SK-N-SH (cell line): Measurements from ENCODE around the gene NLRP7. TPM values are rescaled to one million over a fixed set of nuclear protein-coding genes. Genes with fewer than 3 reads are reported as not detected.
"Not testable (repeated sequence)": the region's sequence is repeated elsewhere in the genome, so short reads cannot be mapped to it uniquely, and the experiment has no call there.

ENCODE experiments used
- CTCF ChIA-PET: fragments of 300-600, 350-600 bp; formaldehyde crosslinking; extraction: SDS; loops from one replicate; lab custom pipeline; 2021; lab: Yijun Ruan, JAX
- POLR2A ChIA-PET: fragments of 350-600 bp; sonication (Branson Sonifier 250); formaldehyde crosslinking; extraction: SDS; loops from one replicate; lab custom pipeline; 2020; ENCODE audit warnings: antibody characterized with exemption, inconsistent platforms; lab: Yijun Ruan, JAX
- DNase-seq: peaks from one replicate; pipeline ENCODE4 v3.0.0; 2012
- H2AFZ ChIP-seq: fragments of 200-600 bp; sonication (generic); 2 replicates; pipeline ENCODE4 v1.8.1; 2016; ENCODE audit warnings: antibody characterized with exemption, mild to moderate bottlenecking, low read depth
- H3F3A ChIP-seq: fragments of 200-600 bp; sonication (generic); replicated peaks from 2 replicates; pipeline ENCODE3; 2016; ENCODE audit warnings: antibody characterized with exemption, mild to moderate bottlenecking; ENCODE audit not compliant: insufficient read depth
- H3K27ac ChIP-seq, 2 experiments: fragments of 200-500 bp in 1 of 2; fragments of 200-600 bp in 1 of 2; sonication (Bioruptor generic) in 1 of 2; sonication (generic), shearing (Covaris generic) in 1 of 2; 2 replicates each; pipeline versions ENCODE4 v1.5.1 to v1.6.1; 2014 to 2016; ENCODE audit warnings: low read depth in 2 of 2, inconsistent platforms in 1 of 2, low read length in 1 of 2, mild to moderate bottlenecking in 1 of 2, mixed read lengths in 1 of 2
- H3K27me3 ChIP-seq: fragments of 200-600 bp; sonication (generic), shearing (Covaris generic); 2 replicates; pipeline ENCODE4 v1.6.1; 2016; ENCODE audit warnings: mixed run types; ENCODE audit not compliant: insufficient read depth
- H3K36me3 ChIP-seq, 2 experiments: fragments of 200-500 bp in 1 of 2; fragments of 200-600 bp in 1 of 2; sonication (Bioruptor generic) in 1 of 2; sonication (generic) in 1 of 2; replicated peaks in 1 of 2; 2 replicates each; pipeline versions ENCODE3 to v1.5.1; 2014 to 2016; ENCODE audit warnings: low read length in 1 of 2, mild to moderate bottlenecking in 1 of 2; ENCODE audit not compliant: insufficient read depth in 2 of 2, control insufficient read depth in 1 of 2
- H3K4me1 ChIP-seq, 2 experiments: fragments of 200-500 bp in 1 of 2; fragments of 200-600 bp in 1 of 2; sonication (Bioruptor generic) in 1 of 2; sonication (generic), shearing (Covaris generic) in 1 of 2; 2 replicates each; pipeline versions ENCODE4 v1.5.1 to v1.6.1; 2014 to 2016; ENCODE audit warnings: low read depth in 1 of 2, low read length in 1 of 2, mixed run types in 1 of 2; ENCODE audit not compliant: insufficient read depth in 2 of 2, control insufficient read depth in 1 of 2
- H3K4me2 ChIP-seq: fragments of 200-600 bp; sonication (generic), shearing (Covaris generic); 2 replicates; pipeline ENCODE4 v1.6.1; 2017; ENCODE audit warnings: mixed run types
- H3K4me3 ChIP-seq, 2 experiments: fragments of 200-500 bp in 1 of 2; fragments of 200-600 bp in 1 of 2; sonication (Bioruptor generic) in 1 of 2; sonication (generic), shearing (Covaris generic) in 1 of 2; 2 replicates each; pipeline versions ENCODE4 v1.5.1 to v1.8.1; 2014 to 2016; ENCODE audit warnings: low read depth in 2 of 2, inconsistent platforms in 1 of 2, low read length in 1 of 2, mild to moderate bottlenecking in 1 of 2, mixed read lengths in 1 of 2, moderate library complexity in 1 of 2
- H3K79me2 ChIP-seq: fragments of 200-600 bp; sonication (generic); 2 replicates; pipeline ENCODE4 v1.8.1; 2017; ENCODE audit warnings: mild to moderate bottlenecking; ENCODE audit not compliant: insufficient read depth
- H3K9ac ChIP-seq: fragments of 200-600 bp; sonication (generic); 2 replicates; pipeline ENCODE4 v1.6.1; 2017; ENCODE audit warnings: mixed run types
- H3K9me2 ChIP-seq: fragments of 200-600 bp; sonication (generic); 2 replicates; pipeline ENCODE4 v1.6.1; 2017; ENCODE audit warnings: mixed run types
- H3K9me3 ChIP-seq: fragments of 200-600 bp; sonication (generic); 2 replicates; pipeline ENCODE4 v1.6.1; 2017; ENCODE audit warnings: mixed run types, mild to moderate bottlenecking, moderate library complexity
- H4K20me1 ChIP-seq: fragments of 200-600 bp; sonication (generic); 2 replicates; pipeline ENCODE4 v1.6.1; 2017; ENCODE audit warnings: mild to moderate bottlenecking, mixed run types; ENCODE audit not compliant: insufficient read depth
- ELF1 ChIP-seq: IDR thresholded peaks from 2 replicates; pipeline ENCODE4 v1.4.0; 2012
- FOXJ3 ChIP-seq: sonication (generic); formaldehyde crosslinking; IDR thresholded peaks from 2 replicates; pipeline ENCODE4 v1.5.1; 2020; ENCODE audit warnings: mild to moderate bottlenecking, missing genetic modification reagents
- JUND ChIP-seq: IDR thresholded peaks from 2 replicates; pipeline ENCODE4 v1.4.0; 2012
- NRF1 ChIP-seq: IDR thresholded peaks from 2 replicates; pipeline ENCODE4 v1.6.1; 2012; ENCODE audit warnings: low read depth, mild to moderate bottlenecking, low read length
- REST ChIP-seq: IDR thresholded peaks from 2 replicates; pipeline ENCODE4 v1.6.1; 2012; ENCODE audit warnings: mild to moderate bottlenecking, low read depth, low read length, moderate library complexity
- SMC3 ChIP-seq: IDR thresholded peaks from 2 replicates; pipeline ENCODE4 v1.6.1; 2012; ENCODE audit warnings: low read depth, low read length, improper control_type of control experiment
- TAF1 ChIP-seq: IDR thresholded peaks from 2 replicates; pipeline ENCODE4 v1.6.1; 2012; ENCODE audit warnings: low read depth, mild to moderate bottlenecking, low read length, moderate library complexity, borderline replicate concordance
- TCF12 ChIP-seq: IDR thresholded peaks from 2 replicates; pipeline ENCODE4 v1.4.0; 2012
- TEAD4 ChIP-seq: IDR thresholded peaks from 2 replicates; pipeline ENCODE4 v1.4.0; 2012; ENCODE audit warnings: mild to moderate bottlenecking, borderline replicate concordance; ENCODE audit not compliant: insufficient read depth
- USF2 ChIP-seq: fragments of 150-350 bp; IDR thresholded peaks from 2 replicates; pipeline ENCODE4 v1.6.1; 2017; ENCODE audit warnings: antibody characterized with exemption, low read length, low read depth, borderline replicate concordance
- WGBS: methylation state at CpG from one replicate; pipeline ENCODE4 v1.1.6; 2017; ENCODE audit warnings: low lambda C conversion rate; 5-methylcytosine and 5-hydroxymethylcytosine counted together
- polyA plus RNA-seq, 3 experiments: library from polyadenylated mRNA; depleted of rRNA; stranded (reverse); fragments of >200 nt; gene quantifications; 2 replicates each; pipeline ENCODE4 v1.2.3, GENCODE V29; 2012

The NLRP7 gene
- polyA plus RNA-seq, 1 of the 3 experiments (the other 2 are of a cell fraction), result not detected

GRCh38 chr19:54918499-54918898 is 28.8 kb downstream of the NLRP7 start (continued):
- TF ChIP-seq REST, result no peak

GRCh38 chr19:54916822-54917221 is 30.5 kb downstream of the NLRP7 start:
- CTCF ChIA-PET, result interaction anchor here (0.8 kb wide), 1 partner anchor 18 kb away, joined by 3 read pairs; no protein-coding TSS in a partner anchor

GRCh38 chr19:54907899-54908298 is 39.4 kb downstream of the NLRP7 start:
- H3K27ac ChIP-seq, CTCF ChIA-PET, H3K4me3 ChIP-seq, H3K9me2 ChIP-seq, H3K4me2 ChIP-seq, POLR2A ChIA-PET, H3K36me3 ChIP-seq, H3K9ac ChIP-seq, H2AFZ ChIP-seq, H3K4me1 ChIP-seq, H3K79me2 ChIP-seq, H3F3A ChIP-seq, DNase-seq, H4K20me1 ChIP-seq, H3K9me3 ChIP-seq: not testable (repeated sequence)
- WGBS, result 31% methylated on average over 3 of the region's 5 CpGs
- H3K27me3 ChIP-seq, result peaks cover 37% of the 10 kb centered on the region; the same call in 1 of the 2 replicates

More at GRCh38 chr19:54916822-54917221, 30.5 kb downstream of the NLRP7 start:
- H3K9me2 ChIP-seq, result no peaks in the 10 kb centered on the region
- DNase-seq, result no peak
- no peak overlapping the region for H3K4me3 ChIP-seq
- H3K27ac ChIP-seq, result no peak overlapping the region
- H3K9me3 ChIP-seq, result no peaks in the 10 kb centered on the region
- POLR2A ChIA-PET, result no interaction called here
- H3K27me3 ChIP-seq, result peaks cover 77% of the 10 kb centered on the region
- no peaks in the 10 kb centered on the region for H3F3A ChIP-seq
- no peaks in the 10 kb centered on the region for H3K4me1 ChIP-seq
- 7% methylated on average over 11 of the region's 11 CpGs for WGBS
- no peaks in the 10 kb centered on the region for H4K20me1 ChIP-seq
- H3K36me3 ChIP-seq, result no peaks in the 10 kb centered on the region
- no peak overlapping the region for H3K4me2 ChIP-seq
- no peak overlapping the region for H2AFZ ChIP-seq
- TF ChIP-seq NRF1 (no peak), FOXJ3 (no peak), TAF1 (no peak), ELF1 (no peak), SMC3 (no peak), TEAD4 (no peak), TCF12 (no peak), JUND (no peak), USF2 (no peak)
- H3K79me2 ChIP-seq, result no peaks in the 10 kb centered on the region
- no peak overlapping the region for H3K9ac ChIP-seq
